Measurements from ENCODE around the gene ABHD16B. TPM values are rescaled to one million over a fixed set of nuclear protein-coding genes. Genes with fewer than 3 reads are reported as not detected.
"Not testable (repeated sequence)": the region's sequence is repeated elsewhere in the genome, so short reads cannot be mapped to it uniquely, and the experiment has no call there.

The ABHD16B gene
- total RNA-seq, 1 donor, result not detected

- DNase-seq (ENCODE audit: insufficient read length, low spot score, missing footprints), result peak; percentile 30
- Histone ChIP-seq H3K36me3 (ENCODE audit: insufficient read depth, low read length) (peaks cover 39% of the 10 kb centered on the region), H3K27me3 (ENCODE audit: insufficient read depth, low read length) (no peaks in the 10 kb centered on the region), H2AFZ (ENCODE audit: low read length) (no peak overlapping the region), H3K4me1 (ENCODE audit: insufficient read depth, low read length) (peaks cover 27% of the 10 kb centered on the region), H3K4me3 (ENCODE audit: insufficient read depth, low read length) (no peak overlapping the region), H4K20me1 (ENCODE audit: insufficient read depth, low read length) (peaks cover 34% of the 10 kb centered on the region), H3K79me2 (ENCODE audit: insufficient read depth, low read length) (peaks cover 87% of the 10 kb centered on the region), H3K4me2 (ENCODE audit: insufficient read depth, low read length) (no peak overlapping the region), H3K9me3 (ENCODE audit: low read depth, low read length) (no peaks in the 10 kb centered on the region), H3K27ac (ENCODE audit: low read depth, low read length) (no peak overlapping the region)
- TF ChIP-seq, protein P1, sequence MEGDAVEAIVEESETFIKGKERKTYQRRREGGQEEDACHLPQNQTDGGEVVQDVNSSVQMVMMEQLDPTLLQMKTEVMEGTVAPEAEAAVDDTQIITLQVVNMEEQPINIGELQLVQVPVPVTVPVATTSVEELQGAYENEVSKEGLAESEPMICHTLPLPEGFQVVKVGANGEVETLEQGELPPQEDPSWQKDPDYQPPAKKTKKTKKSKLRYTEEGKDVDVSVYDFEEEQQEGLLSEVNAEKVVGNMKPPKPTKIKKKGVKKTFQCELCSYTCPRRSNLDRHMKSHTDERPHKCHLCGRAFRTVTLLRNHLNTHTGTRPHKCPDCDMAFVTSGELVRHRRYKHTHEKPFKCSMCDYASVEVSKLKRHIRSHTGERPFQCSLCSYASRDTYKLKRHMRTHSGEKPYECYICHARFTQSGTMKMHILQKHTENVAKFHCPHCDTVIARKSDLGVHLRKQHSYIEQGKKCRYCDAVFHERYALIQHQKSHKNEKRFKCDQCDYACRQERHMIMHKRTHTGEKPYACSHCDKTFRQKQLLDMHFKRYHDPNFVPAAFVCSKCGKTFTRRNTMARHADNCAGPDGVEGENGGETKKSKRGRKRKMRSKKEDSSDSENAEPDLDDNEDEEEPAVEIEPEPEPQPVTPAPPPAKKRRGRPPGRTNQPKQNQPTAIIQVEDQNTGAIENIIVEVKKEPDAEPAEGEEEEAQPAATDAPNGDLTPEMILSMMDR (IDR thresholded peaks at IDR 0.05; ENCODE audit: extremely low read depth, low read depth, low read length), result no peak
Observed at GRCh38 chr20:63868264-63868663, 7.0 kb downstream of the ABHD16B start.

GRCh38 chr20:63873477-63873971, 12.2 kb downstream of the ABHD16B start:
- Histone ChIP-seq H2AFZ (ENCODE audit: low read length) (no peak overlapping the region), H3K79me2 (ENCODE audit: insufficient read depth, low read length) (peaks cover 80% of the 10 kb centered on the region), H3K27ac (ENCODE audit: low read depth, low read length) (peak overlapping the region; percentile 2)

DNA sequence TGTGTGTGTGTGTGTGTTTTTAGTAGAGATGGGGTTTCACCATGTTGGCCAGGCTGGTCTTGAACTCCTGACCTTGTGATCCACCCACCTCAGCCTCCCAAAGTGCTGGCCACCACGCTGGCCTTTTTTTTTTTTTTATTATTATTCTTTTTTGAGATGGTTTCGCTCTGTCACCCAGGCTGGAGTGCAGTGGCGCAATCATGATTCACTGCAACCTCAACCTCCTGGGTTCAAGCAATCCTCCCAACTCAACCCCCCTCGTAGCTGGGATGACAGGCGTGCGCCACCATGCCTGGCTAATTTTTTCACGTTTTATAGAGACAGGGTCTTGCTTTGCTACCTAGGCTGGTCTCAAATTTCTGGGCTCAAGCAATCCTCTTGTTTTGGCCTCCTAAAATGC, 12.9 kb downstream of the ABHD16B start:
- Histone ChIP-seq H3K79me2 (ENCODE audit: insufficient read depth, low read length) (peaks cover 80% of the 10 kb centered on the region), H3K36me3 (ENCODE audit: insufficient read depth, low read length) (peaks cover 75% of the 10 kb centered on the region)

More at GRCh38 chr20:63873477-63873971, 12.2 kb downstream of the ABHD16B start:
- H3K27me3 ChIP-seq (ENCODE audit: insufficient read depth, low read length), result no peaks in the 10 kb centered on the region
- H3K36me3 ChIP-seq (ENCODE audit: insufficient read depth, low read length), result peaks cover 78% of the 10 kb centered on the region
- peak; percentile 97 for DNase-seq (ENCODE audit: insufficient read length, low spot score, missing footprints)
- no peaks in the 10 kb centered on the region for H3K9me3 ChIP-seq (ENCODE audit: low read depth, low read length)
- H4K20me1 ChIP-seq (ENCODE audit: insufficient read depth, low read length), result peaks cover 55% of the 10 kb centered on the region
- TF ChIP-seq, protein P1 (IDR thresholded peaks at IDR 0.05; ENCODE audit: extremely low read depth, low read depth, low read length), result no peak
- no peak overlapping the region for H3K4me3 ChIP-seq (ENCODE audit: insufficient read depth, low read length)
- no peak overlapping the region for H3K4me2 ChIP-seq (ENCODE audit: insufficient read depth, low read length)
- peaks cover 11% of the 10 kb centered on the region for H3K4me1 ChIP-seq (ENCODE audit: insufficient read depth, low read length)

GRCh38 chr20:63876489-63877036, 15.3 kb downstream of the ABHD16B start:
- TF ChIP-seq, protein P1 (IDR thresholded peaks at IDR 0.05; ENCODE audit: extremely low read depth, low read depth, low read length), result no peak
- Histone ChIP-seq H3K4me3 (ENCODE audit: insufficient read depth, low read length) (no peak overlapping the region), H2AFZ (ENCODE audit: low read length) (no peak overlapping the region), H3K36me3 (ENCODE audit: insufficient read depth, low read length) (peaks cover 64% of the 10 kb centered on the region), H3K4me2 (ENCODE audit: insufficient read depth, low read length) (no peak overlapping the region), H3K4me1 (ENCODE audit: insufficient read depth, low read length) (peaks cover 11% of the 10 kb centered on the region), H4K20me1 (ENCODE audit: insufficient read depth, low read length) (peaks cover 54% of the 10 kb centered on the region), H3K27ac (ENCODE audit: low read depth, low read length) (no peak overlapping the region), H3K9me3 (ENCODE audit: low read depth, low read length) (no peaks in the 10 kb centered on the region), H3K79me2 (ENCODE audit: insufficient read depth, low read length) (peaks cover 74% of the 10 kb centered on the region), H3K27me3 (ENCODE audit: insufficient read depth, low read length) (no peaks in the 10 kb centered on the region)
- DNase-seq (ENCODE audit: insufficient read length, low spot score, missing footprints), result peak; percentile 39

More for the DNA sequence above, 12.9 kb downstream of the ABHD16B start:
- H3K27me3 ChIP-seq (ENCODE audit: insufficient read depth, low read length); DNase-seq (ENCODE audit: insufficient read length, low spot score, missing footprints); H3K27ac ChIP-seq (ENCODE audit: low read depth, low read length); H3K9me3 ChIP-seq (ENCODE audit: low read depth, low read length); H3K4me3 ChIP-seq (ENCODE audit: insufficient read depth, low read length); H2AFZ ChIP-seq (ENCODE audit: low read length); H3K4me2 ChIP-seq (ENCODE audit: insufficient read depth, low read length): not testable (repeated sequence)
- Histone ChIP-seq H4K20me1 (ENCODE audit: insufficient read depth, low read length) (peaks cover 55% of the 10 kb centered on the region), H3K4me1 (ENCODE audit: insufficient read depth, low read length) (peaks cover 11% of the 10 kb centered on the region)
